ENCODE results near the gene PRRX2. TPM values are rescaled to one million over a fixed set of nuclear protein-coding genes. Genes with fewer than 3 reads are reported as not detected.

Gene PRRX2
- total and polyA plus RNA-seq, 2 experiments from 2014 or later, result 5.8 to 8.3 TPM

DNA sequence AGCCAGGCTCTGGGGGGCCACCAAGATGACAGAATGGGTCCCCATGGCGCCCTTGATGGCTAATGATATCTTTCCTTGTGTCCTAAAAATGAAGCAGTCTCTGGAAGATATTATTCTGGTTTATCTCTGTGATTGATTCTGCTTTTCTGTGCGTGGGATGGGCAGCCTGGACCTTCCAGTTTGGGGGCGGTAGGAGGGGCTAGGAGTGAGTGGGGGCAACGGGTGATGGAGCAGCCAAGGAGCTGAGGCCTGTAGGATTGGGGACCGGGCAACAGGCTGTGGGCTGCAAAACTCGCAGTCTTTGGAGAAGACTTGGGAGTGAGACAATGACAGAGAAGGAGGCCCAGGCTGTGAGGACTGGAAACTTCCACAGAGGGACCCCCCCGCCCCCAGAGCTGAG lies 8.8 kb downstream of the PRRX2 start (continued):
- TF ChIP-seq EZH2 (IDR thresholded peaks at IDR 0.05; ENCODE audit: low read depth, unreplicated experiment) (no peak), EZH2phosphoT487 (IDR thresholded peaks at IDR 0.05; ENCODE audit: unreplicated experiment) (no peak), ETS1 (IDR thresholded peaks at IDR 0.05) (no peak), ZNF114 (CRISPR knock-in tag; IDR thresholded peaks at IDR 0.05) (no peak), JUNB (IDR thresholded peaks at IDR 0.05; ENCODE audit: unreplicated experiment) (no peak), ZNF331 (CRISPR knock-in tag; IDR thresholded peaks at IDR 0.05; ENCODE audit: low read depth) (no peak), STAT1 (IDR thresholded peaks at IDR 0.05; ENCODE audit: unreplicated experiment) (no peak), REST (IDR thresholded peaks at IDR 0.05; ENCODE audit: unreplicated experiment) (no peak)
- TF ChIP-seq, protein P1, sequence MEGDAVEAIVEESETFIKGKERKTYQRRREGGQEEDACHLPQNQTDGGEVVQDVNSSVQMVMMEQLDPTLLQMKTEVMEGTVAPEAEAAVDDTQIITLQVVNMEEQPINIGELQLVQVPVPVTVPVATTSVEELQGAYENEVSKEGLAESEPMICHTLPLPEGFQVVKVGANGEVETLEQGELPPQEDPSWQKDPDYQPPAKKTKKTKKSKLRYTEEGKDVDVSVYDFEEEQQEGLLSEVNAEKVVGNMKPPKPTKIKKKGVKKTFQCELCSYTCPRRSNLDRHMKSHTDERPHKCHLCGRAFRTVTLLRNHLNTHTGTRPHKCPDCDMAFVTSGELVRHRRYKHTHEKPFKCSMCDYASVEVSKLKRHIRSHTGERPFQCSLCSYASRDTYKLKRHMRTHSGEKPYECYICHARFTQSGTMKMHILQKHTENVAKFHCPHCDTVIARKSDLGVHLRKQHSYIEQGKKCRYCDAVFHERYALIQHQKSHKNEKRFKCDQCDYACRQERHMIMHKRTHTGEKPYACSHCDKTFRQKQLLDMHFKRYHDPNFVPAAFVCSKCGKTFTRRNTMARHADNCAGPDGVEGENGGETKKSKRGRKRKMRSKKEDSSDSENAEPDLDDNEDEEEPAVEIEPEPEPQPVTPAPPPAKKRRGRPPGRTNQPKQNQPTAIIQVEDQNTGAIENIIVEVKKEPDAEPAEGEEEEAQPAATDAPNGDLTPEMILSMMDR (conservative IDR thresholded peaks at IDR 0.05; ENCODE audit: low read depth in 2 of 2), result no peak

- H4K20me1 ChIP-seq (replicated peaks; ENCODE audit: insufficient read depth), result no peaks in the 10 kb centered on the region
- Mint-ChIP-seq H3K4me3 (no peak overlapping the region), H3K9me3 (no peaks in the 10 kb centered on the region), H3K27me3 (ENCODE audit: insufficient read depth, low read depth, poor library complexity) (peaks cover 13% of the 10 kb centered on the region), H3K27ac (no peak overlapping the region), H3K4me1 (peaks cover 11% of the 10 kb centered on the region), H3K36me3 (ENCODE audit: low read depth) (no peaks in the 10 kb centered on the region)
- H3K4me1 ChIP-seq (ENCODE audit: insufficient read depth), result no peaks in the 10 kb centered on the region; the same call in 1 of the 2 replicates
- no peaks in the 10 kb centered on the region for H3K36me3 ChIP-seq (ENCODE audit: insufficient read depth)
- no peaks in the 10 kb centered on the region for H3F3A ChIP-seq (replicated peaks; ENCODE audit: low read depth)
- H3K27ac ChIP-seq (ENCODE audit: low read depth), result no peak overlapping the region
- H3K4me2 ChIP-seq, result no peak overlapping the region
- no peak overlapping the region for H2AFZ ChIP-seq
- no peaks in the 10 kb centered on the region for H3K9me2 ChIP-seq (ENCODE audit: insufficient read depth)
- H3K27me3 ChIP-seq (ENCODE audit: insufficient read depth), result no peaks in the 10 kb centered on the region
- ATAC-seq (no peak), DNase-seq (ENCODE audit: low spot score) (no peak)
- no peaks in the 10 kb centered on the region for H3K79me2 ChIP-seq (replicated peaks; ENCODE audit: insufficient read depth)
- no peak overlapping the region for H3K4me3 ChIP-seq
- TF ChIP-seq REST (IDR thresholded peaks at IDR 0.05; ENCODE audit: unreplicated experiment), result no peak
- TF ChIP-seq JUNB (IDR thresholded peaks at IDR 0.05; ENCODE audit: unreplicated experiment), result no peak
- no peak for TF ChIP-seq ETS1 (IDR thresholded peaks at IDR 0.05)
- no peak for TF ChIP-seq ZNF331 (CRISPR knock-in tag; IDR thresholded peaks at IDR 0.05; ENCODE audit: low read depth)
- TF ChIP-seq POLR2AphosphoS5 (IDR thresholded peaks at IDR 0.05; ENCODE audit: low read depth), result no peak
- TF ChIP-seq STAT1 (IDR thresholded peaks at IDR 0.05; ENCODE audit: unreplicated experiment), result no peak
- no peak for TF ChIP-seq EZH2phosphoT487 (IDR thresholded peaks at IDR 0.05; ENCODE audit: unreplicated experiment)
Measured at GRCh38 chr9:129675620-129676019, 10.2 kb downstream of the PRRX2 start.

Measured in GM23338 (cell line).